DOHH2 (cell line): Measurements from ENCODE around the gene AHSG.

Experiments used
- CTCF ChIP-seq: fragments of 200-600 bp; sonication (generic); IDR thresholded peaks from one replicate; pipeline ENCODE4 v1.5.1; 2014; ENCODE audit warnings: antibody characterized with exemption, mild to moderate bottlenecking, low read depth, low read length; ENCODE audit not compliant: poor library complexity, severe bottlenecking
- EZH2phosphoT487 ChIP-seq: fragments of 200-600 bp; sonication (generic); IDR thresholded peaks from 2 replicates; pipeline ENCODE4 v1.6.1; 2017; ENCODE audit warnings: borderline replicate concordance, mild to moderate bottlenecking, antibody characterized with exemption, low read length, moderate library complexity, mixed read lengths

DNA sequence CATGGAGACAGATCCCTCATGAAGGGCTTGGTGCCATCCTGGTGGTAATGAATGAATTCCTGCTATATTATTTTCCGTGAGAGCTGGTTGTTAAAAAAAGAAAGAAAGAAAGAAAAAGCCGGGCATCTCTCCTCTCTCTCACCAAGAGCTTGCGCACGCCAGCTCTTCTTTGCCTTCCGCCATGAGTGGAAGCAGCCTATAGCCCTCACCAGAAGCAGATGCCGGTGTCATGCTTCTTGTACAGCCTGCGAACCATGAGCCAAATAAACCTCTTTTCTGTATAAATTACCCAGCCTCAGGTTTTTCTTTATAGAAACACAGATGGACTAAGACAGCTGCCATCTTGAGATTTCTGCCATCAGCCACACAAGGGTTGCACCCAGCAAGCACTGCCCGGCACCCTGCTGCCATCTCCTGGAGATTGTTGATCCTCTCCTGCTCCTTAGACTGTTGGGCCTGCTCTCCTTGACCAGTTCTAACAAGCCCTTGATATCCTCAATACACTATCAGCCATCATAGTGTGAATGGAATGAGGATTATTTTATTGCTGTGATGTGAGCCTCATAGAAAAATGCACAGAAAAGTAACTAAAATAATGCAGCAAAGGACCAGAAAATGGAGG lies 3.5 kb upstream of the AHSG start:
- no peak for TF ChIP-seq CTCF
- TF ChIP-seq EZH2phosphoT487, result no peak
